Measurements from ENCODE around the gene HSD3B7. TPM values are rescaled to one million over a fixed set of nuclear protein-coding genes. Genes with fewer than 3 reads are reported as not detected.

The HSD3B7 gene
- total RNA-seq, 1 donor from 2014 or later, result 22.9 TPM

DNA sequence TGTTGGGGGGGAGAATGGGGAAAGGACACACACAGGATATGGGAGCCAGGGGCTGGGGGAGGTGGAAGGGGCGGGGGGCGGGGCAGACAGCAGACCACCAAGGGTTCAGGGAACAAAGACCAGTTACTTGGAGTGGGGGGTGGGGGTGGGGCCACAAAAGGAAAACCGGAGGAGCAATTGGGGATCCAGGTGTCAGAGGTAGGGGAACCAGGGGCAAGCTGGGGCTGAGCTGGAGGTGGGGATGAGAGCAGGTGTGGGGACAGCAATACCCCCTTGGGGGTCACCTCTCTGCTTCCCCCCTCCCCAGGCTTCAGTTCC, 37.5 kb upstream of the HSD3B7 start:
- no peak for DNase-seq (ENCODE audit: low read depth)
- H3K4me3 ChIP-seq (ENCODE audit: low read depth, low read length), result no peak overlapping the region

DNA sequence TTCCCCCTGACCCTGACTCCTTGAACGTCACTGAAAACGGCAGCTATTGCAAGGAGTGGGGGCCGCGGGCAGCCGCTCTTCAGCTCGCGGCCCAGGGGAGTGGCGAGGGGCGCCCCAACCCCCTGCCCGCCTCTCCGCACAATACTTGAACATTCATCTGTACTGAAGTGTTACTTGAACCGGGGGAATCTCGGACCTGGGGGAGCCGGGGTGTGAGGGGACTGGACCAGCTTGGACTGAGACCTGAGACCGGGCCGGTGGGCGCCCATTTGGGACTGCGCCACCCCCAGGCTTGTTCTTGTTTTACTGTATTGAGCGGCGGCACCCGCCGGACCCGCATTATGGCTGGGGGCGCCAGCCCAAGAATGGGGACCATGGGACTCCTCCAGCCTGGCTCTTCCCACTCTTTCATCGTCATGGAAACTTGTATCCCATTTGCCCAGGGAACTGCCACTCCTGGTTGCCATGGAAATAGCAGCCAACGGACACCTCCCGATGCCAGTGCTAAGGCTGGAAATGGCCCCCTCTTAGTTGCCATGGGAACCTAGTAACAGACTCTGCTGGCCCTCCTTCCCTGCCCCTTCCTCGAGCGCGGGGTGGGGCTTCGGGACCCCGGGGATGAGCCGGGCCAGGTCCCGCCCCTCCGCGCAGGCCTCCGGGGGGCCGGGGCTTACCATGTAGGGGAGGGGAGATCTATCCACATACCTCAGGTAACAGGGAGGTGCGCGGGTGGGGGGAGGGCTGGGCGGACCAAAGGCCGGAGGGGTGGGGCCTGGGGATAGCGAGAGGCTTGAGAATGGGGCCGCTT, 36.9 kb upstream of the HSD3B7 start:
- H3K4me3 ChIP-seq (ENCODE audit: low read depth, low read length), result peak overlapping the region; percentile 95
- TF ChIP-seq, protein P1, sequence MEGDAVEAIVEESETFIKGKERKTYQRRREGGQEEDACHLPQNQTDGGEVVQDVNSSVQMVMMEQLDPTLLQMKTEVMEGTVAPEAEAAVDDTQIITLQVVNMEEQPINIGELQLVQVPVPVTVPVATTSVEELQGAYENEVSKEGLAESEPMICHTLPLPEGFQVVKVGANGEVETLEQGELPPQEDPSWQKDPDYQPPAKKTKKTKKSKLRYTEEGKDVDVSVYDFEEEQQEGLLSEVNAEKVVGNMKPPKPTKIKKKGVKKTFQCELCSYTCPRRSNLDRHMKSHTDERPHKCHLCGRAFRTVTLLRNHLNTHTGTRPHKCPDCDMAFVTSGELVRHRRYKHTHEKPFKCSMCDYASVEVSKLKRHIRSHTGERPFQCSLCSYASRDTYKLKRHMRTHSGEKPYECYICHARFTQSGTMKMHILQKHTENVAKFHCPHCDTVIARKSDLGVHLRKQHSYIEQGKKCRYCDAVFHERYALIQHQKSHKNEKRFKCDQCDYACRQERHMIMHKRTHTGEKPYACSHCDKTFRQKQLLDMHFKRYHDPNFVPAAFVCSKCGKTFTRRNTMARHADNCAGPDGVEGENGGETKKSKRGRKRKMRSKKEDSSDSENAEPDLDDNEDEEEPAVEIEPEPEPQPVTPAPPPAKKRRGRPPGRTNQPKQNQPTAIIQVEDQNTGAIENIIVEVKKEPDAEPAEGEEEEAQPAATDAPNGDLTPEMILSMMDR (conservative IDR thresholded peaks at IDR 0.05; ENCODE audit: low read depth, low read length), result no peak

More for the DNA sequence above, 37.5 kb upstream of the HSD3B7 start:
- TF ChIP-seq, protein P1 (conservative IDR thresholded peaks at IDR 0.05; ENCODE audit: low read depth, low read length), result no peak

DNA sequence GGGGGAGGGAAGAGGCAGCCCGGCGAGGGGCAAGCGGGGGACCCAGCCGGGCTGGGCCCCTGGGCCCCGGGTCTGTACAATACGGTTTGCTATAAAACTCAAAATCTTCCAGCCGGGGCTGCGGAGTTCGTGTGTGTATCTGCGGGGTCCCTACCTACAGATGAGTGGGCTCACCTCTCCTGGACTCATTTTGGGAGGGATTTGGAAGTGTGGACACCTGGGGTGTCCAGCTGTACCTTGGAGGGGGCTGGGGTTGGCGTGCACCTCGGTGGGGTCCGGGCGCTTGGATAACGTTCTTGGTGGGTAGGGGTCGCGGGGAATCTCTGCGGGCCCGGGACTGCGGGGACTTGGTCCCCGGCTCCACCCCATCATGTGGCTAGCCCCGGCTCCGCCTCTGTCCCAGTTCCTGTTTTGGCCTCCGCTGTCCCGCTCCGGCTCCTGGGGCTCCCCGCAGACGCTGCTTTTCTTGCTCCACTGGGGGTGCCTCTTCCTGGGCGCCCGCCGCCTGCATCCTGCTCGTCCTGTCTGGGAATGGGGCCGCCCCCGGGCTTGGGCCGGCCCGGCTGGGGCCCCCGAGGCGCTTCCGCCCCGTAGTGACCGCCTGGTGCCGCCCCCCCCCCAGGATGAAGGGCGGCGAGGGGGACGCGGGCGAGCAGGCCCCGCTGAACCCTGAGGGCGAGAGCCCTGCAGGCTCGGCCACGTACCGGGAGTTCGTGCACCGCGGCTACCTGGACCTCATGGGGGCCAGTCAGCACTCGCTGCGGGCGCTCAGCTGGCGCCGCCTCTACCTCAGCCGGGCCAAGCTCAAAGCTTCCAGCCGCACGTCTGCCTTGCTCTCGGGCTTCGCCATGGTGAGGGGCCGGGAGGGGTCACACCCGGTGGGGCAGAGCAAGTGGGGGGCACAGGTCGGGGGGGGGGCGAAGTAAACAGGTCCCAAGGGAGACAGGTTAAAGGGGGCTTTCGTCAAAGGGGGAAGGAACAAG, 36.0 kb upstream of the HSD3B7 start, which contains the start of gene ORAI3:
ORAI3 (plus strand) TSS at position 402 of the 983 bp plus-strand sequence; CDS start at position 624, 222 bp downstream.
- DNase-seq (ENCODE audit: low read depth), result no peak
- TF ChIP-seq, protein P1 (conservative IDR thresholded peaks at IDR 0.05; ENCODE audit: low read depth, low read length), result no peak
- peak within 1 kb of the TSS; percentile 95 for H3K4me3 ChIP-seq (ENCODE audit: low read depth, low read length)

More for the DNA sequence above, 36.9 kb upstream of the HSD3B7 start:
- peak; percentile 84 for DNase-seq (ENCODE audit: low read depth)

DNA sequence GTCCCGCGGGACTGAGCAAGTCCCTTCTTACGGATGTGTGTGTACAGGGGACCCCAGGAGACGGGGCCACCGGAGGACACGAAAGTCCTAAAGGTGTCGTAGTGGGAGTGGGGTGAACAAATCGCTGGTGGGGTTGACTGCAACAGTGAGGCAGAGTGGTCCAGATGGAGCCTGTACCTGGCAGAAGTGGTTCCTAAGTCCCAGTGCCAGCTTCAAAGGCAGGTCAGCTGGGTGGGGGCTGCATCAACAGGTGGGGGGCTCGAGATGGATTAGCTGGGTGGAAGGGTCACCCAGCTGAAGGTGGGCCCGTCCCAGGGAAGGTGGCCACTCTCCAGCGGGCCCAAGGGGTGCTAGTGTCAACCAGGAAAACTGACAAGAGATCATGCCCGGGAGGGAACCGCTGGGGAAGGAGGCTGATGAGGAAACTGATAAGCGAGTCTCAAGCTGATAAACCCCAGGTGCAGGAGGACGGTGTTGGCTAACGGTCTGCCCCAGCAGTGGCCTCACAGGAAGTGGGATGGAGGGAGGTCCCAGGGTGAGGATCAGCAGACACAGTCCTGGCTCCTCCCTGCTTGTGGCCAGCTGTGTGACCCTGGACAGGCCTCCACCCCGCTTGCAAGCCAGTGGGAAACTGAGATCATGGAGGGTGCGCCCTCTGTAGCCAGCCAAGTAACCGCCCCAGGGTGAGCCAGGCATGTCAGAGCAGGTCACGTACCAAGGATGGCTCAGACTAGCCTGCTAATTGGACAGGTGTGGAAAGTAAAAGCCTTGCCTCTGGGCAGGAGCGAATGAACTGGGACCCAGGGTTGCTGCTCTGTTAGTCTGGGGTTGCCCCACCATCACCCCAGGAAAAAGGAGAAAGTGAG, 35.1 kb upstream of the HSD3B7 start:
- peak; percentile 59 for DNase-seq (ENCODE audit: low read depth)
- H3K4me3 ChIP-seq (ENCODE audit: low read depth, low read length), result peak overlapping the region; percentile 95
- TF ChIP-seq, protein P1 (conservative IDR thresholded peaks at IDR 0.05; ENCODE audit: low read depth, low read length), result peak; percentile 38

DNA sequence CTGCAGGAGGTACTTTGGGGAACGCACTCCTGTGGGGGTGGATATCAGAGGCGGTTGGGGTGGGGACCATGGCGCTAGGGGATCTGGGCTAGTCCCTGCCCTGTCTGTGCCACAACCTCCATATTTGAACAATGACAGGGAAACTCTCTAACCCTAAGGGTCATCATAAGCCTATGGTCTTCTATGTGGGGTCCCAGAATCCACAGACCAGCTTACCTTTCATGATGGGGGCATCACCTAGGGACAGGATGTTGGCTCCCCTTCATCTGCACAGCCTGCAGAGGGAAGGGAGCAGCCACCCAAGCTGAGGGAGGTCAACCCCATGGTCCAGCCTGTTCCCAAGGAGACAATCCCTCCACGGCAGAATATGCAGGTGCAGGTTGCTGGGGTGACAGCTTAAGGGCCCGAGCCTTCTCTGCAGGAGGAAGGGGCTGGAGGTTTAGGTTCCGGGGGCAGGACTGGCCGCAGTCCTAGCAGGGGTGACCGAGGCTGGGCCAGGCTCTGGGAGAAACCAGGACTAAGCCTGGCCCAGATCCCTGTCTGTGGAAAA, 34.4 kb upstream of the HSD3B7 start:
- peak overlapping the region; percentile 95 for H3K4me3 ChIP-seq (ENCODE audit: low read depth, low read length)
- TF ChIP-seq, protein P1 (conservative IDR thresholded peaks at IDR 0.05; ENCODE audit: low read depth, low read length), result no peak
- no peak for DNase-seq (ENCODE audit: low read depth)

DNA sequence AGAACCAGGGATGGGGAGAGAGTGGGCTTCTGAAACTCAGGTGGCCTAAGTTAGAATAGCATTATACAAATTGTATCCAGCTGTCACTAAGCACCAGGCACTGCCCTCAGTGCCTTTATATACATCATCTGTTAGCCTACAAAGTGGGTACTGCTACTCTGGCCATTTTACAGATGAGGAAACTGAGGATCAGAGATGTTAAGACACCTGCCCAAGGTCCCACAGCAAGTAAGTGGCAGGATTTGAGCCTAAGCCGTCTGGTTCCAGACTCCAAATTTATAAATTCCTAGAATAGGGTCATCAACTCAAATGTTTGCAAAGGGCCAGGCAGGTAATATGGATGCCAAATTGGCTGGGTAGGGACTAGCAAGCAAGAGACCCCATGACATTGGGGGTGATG, 33.8 kb upstream of the HSD3B7 start:
- TF ChIP-seq, protein P1 (conservative IDR thresholded peaks at IDR 0.05; ENCODE audit: low read depth, low read length), result no peak
- no peak for DNase-seq (ENCODE audit: low read depth)
- no peak overlapping the region for H3K4me3 ChIP-seq (ENCODE audit: low read depth, low read length)
